Jurkat, Clone E6-1 (cell line): ENCODE data around the gene AP3B2.

Experiments used
- DNase-seq: peaks from one replicate; pipeline ENCODE4 v3.0.0-alpha.2; 2011; ENCODE audit warnings: low read depth, low spot score
- H3K4me3 ChIP-seq: 2 replicates; pipeline ENCODE4 v1.5.1; 2011; ENCODE audit warnings: mild to moderate bottlenecking, low read length, control low read depth, moderate library complexity

AP3B2 gene

GRCh38 chr15:82698711-82699345, 10.8 kb downstream of the AP3B2 start:
- DNase-seq = no peak

DNA sequence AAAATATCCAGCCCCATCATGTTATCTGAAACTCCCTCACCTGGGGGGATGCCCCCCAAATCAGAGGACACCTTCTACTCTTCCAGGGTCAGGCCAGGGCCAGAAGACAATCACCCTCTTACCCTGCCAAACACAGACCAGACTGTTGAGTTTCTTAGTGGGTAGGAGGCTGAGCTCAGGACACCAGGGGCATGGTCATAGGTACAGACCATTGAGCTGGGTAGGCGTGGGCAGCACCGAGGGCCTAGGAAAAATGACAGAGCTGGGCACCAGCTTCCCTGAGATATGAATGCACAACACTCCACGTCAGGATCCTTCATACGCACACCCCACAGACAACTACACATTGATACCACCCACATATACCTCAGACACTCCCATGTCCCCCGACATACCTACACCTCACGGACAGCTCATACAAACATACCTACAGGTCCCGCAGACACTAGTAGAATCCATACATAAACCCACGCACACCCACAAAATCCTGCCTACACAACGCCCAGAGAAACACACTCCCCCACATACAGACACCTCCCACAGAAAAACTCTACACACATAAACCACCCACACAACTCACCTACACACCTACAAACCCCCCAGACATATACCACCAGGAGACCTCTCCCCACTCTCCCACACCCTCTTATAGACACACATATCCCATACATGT, 11.8 kb downstream of the AP3B2 start:
- no peak overlapping the region for H3K4me3 ChIP-seq
- no peak for DNase-seq

More at GRCh38 chr15:82698711-82699345, 10.8 kb downstream of the AP3B2 start:
- no peak overlapping the region for H3K4me3 ChIP-seq

- DNase-seq = no peak
- H3K4me3 ChIP-seq = no peak overlapping the region
Observed at GRCh38 chr15:82692171-82692570, 17.5 kb downstream of the AP3B2 start.

GRCh38 chr15:82689147-82689546, 20.5 kb downstream of the AP3B2 start:
- DNase-seq = no peak
- H3K4me3 ChIP-seq = no peak overlapping the region

DNA sequence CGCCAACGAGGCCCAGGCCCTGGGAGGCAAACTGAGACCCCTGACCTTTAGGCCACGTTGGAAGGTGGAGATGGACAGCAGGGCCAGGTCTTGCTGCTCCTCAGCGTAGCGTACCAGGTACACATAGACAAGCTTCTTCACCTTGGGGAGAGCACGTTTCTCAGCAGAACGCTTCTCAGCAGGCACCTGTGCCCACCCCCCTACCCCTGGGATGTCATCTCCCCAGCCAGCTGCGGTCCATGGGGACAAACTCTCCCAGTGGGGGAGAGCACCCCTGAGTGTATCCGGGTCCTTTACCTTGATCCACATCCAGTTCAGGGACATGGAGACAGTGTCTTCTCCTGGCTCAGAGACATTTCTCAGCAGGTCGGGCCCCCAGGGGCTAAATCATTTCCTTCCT, 21.0 kb downstream of the AP3B2 start:
- DNase-seq = no peak
- H3K4me3 ChIP-seq = no peak overlapping the region

DNA sequence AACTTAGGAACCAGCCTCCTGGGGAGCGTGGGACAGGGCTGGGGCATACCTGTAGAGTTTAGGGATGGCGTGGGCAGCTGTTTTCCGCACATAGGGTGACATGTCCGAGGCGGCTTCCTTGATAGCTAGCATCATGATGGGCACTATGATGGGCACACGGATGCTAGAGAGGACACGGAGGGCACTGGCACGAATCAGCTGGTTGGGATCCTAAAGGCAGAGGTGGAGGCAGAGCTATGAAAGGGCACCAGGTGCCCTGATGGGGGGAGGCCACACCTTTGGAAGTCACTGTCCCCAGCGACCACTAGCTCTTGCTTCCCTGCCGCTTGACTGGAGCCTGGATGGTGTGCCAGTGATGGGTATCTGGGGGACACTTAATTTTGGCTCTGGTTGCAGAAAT, 28.3 kb downstream of the AP3B2 start:
- H3K4me3 ChIP-seq = no peak overlapping the region
- DNase-seq = no peak

DNA sequence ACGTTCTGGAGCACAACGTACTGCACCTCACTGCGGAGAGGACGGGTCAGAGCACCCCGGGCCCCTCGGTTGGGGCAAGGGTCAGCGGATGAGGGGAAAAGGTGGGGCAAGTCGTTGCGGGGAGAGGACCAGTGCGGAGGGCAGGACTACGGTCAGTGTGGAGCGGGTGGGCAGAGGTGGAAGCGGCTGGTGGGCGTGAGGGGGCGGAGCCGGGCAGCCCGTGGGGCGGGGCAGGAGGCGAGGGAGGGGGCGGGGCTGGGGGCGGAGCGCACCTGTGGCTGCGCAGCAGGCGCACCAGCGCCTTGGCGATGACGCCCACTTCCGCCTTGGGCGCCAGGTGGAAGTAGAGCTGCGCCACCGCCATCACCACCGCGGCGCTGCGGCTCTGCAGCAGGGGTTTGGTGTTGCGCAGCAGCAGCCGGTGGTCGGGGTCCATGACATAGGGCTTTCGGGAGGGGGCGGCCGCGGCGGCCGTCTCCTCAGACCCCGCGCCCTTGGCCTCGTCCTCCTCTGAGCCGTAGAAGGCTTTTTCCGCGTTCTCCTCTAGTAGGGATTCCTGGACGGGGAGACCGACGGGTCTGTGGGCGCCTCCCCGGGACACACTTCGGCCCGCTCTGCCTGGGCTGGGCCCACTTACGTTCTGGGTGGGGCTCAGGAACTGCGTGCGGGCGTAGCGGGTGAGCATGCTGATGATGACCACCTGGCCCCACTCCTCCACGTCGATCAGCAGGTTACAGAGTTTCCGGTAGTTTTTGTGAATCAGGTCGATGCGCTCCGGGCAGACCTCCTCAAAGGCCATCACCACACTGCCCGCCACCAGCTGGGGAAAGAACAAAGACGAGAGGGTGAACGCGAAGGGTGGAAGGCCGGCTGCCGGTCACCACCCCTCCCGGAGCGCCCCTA, 29.2 kb downstream of the AP3B2 start:
- peak; percentile 74 for DNase-seq
- H3K4me3 ChIP-seq = peak overlapping the region; percentile 64

DNA sequence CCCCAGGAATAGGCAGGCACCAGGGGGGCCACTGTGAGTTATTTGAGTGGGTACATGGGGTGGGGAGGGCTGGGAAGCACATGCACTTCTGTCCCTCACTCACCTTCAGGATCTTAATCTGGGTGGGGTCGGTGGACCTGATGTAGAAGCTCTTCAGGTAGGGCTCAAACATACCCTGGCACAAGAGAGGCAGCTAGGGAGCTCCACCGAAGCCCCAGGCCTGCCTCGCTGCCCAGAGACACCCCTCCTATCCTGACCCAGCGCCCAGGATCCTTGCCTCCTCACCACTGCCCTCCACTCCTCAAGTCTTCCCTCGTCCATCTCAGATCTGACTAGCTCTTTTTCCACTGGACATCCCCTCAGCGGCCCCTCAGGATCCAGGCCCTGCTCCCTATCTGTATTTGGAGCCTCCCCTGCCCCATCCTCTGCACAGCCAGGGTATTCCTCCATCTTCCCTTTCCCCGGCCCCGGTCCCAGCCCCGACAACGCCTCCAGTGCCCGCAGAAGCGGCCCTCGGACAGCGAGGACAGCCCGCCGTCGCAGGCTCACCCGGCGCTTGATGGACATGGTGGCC, 30.0 kb downstream of the AP3B2 start:
- no peak overlapping the region for H3K4me3 ChIP-seq
- no peak for DNase-seq

- H3K4me3 ChIP-seq = no peak overlapping the region
- no peak for DNase-seq
Observed at GRCh38 chr15:82677720-82678323, 31.9 kb downstream of the AP3B2 start.

GRCh38 chr15:82674873-82675272, 34.8 kb downstream of the AP3B2 start:
- no peak for DNase-seq
- H3K4me3 ChIP-seq = no peak overlapping the region

DNA sequence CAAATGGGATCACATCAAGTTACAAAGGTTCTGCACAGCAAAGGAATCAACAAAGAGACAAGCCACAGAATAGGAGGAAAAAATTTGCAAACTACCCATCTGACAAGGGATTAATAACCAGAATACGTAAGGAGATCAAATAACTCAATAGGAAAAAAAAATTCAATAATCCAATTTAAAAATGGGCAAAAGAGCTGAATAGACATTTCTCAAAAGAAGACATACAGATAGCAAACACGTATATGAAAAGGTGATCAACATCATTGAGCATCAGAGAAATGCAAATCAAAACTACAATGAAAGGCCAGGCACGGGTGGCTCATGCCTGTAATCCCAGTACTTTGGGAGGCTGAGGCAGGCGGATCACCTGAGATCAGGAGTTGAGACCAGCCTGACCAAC, 39.0 kb downstream of the AP3B2 start:
- DNase-seq = no peak
- H3K4me3 ChIP-seq = no peak overlapping the region

DNA sequence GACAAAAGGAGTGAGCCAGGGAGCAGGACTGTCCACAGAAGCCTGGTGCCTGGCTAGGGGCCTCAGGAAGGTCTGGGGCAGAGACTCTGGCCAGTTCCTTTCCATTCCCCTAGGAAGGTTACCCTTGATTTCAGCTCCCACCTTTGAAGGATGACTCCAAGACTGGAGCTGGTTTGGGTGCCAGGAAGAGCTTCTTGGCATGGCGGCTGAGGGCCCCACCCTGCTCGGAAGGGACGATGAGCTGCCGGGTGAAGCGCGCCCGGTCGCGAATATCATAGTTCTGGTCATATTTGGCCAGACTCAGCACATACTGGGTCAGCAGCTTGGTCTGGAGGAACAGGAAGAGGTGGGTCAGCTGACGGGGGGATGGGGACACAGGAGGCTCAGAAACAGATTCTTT, 43.1 kb downstream of the AP3B2 start:
- no peak for DNase-seq
- no peak overlapping the region for H3K4me3 ChIP-seq

DNA sequence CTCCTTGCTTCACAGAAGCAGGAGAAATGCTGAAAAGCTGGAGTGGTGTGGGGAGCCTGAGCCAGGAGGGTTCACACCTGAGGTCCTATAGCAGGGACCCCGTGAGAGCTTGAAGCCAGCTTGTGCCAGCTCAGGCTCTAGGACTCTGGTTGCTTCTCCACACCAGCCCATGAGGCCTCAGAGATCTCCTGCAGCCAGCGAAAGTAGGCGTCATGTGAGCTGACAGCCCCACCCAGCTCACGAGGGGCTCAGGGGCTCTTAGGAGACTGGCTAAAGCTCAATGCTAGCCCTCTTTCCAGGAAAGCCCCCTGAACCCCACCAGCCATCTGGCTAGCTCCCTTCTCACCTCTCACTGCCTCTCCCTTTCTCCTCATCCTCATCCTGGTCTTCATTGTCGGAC, 45.7 kb downstream of the AP3B2 start:
- no peak for DNase-seq
- H3K4me3 ChIP-seq = no peak overlapping the region

DNA sequence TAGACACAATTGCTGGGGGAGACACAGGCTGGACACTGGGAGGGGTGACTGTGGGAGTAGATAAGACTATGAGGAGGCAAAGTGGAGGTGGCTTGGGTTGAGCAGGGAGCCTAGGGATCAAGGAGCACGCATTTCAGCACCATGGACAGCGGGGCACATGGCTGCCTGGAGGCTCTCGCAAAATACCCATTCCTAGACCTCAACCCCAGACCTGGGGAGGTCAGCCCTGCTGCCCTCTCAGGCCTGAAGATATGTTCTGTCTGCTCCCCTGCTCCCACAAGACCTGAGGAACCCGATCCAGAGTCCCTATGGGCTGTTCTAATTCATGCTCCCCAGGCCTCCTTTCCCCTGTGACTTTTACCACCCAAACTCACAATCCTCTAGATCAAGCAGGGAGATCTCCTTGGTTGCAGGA, 46.5 kb downstream of the AP3B2 start:
- H3K4me3 ChIP-seq = no peak overlapping the region
- peak; percentile 59 for DNase-seq

DNA sequence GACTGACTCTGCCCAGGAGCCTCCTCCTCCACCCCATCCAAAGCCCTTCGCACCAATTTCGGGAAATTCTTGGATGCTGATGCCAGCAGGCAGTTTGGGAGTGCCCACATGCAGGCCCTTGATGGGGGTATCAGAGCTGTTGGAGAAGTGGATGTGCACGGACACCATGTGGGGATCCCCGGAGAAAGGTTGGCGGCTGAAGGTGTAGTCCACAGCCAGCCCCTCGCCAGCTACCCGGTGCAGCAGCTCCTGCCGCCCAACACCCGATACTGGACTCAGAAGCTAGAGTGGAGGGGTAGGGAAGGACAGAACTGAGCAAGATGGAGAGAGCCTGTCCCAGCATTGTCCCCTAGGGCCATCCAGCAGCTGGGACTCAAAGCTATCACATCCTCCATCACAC, 47.0 kb downstream of the AP3B2 start:
- no peak for DNase-seq
- no peak overlapping the region for H3K4me3 ChIP-seq

DNA sequence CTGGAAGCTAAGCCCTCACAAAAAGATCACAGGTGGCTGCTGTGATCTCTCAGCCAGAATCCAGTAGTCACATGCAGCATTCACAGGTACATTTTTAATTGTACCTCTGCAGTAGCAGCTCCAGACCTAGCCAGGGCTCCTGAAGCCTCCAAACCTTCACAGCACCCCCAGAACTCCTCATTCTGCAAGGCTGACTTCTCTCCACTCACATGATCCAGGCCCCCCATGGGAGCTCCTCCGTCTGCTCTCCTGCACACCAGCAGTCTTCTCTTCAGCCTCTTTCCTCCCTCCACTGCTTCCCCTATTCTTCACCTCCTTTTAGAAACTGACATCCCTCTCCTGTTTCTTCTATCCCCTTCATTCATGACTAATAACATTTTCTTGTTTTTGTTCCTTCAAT, 49.3 kb downstream of the AP3B2 start:
- no peak for DNase-seq

DNA sequence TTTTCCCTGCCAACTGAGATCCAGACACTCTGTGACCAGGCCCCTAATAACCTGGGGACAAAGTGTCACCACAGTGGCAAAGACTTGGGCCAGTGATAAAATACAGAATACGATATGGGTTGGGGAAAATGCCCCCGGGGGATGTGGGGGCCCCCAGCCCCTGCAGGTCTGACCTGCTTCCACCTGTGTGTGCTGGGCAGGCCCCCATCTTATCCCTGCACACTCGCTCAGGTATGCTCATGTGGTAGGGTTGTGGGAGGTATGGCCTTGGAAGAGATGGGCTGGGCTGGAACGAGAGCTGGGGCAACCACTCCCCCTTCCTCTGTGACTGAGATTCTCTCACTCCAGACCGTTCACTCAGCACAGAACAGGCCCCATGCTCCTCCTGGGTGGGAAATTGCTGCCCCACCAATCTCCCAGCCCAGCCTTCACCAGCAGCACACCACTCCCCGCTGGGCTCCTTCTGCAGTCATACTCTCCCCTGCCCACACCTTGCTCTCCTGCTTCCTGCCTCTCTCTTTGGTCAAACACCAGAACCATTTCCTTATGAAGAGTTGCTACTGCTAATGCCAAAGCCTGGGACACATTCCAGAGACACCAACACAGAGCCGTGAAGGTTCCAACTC, 52.9 kb downstream of the AP3B2 start:
- H3K4me3 ChIP-seq = no peak overlapping the region
- DNase-seq = no peak

More for the DNA sequence above, 49.3 kb downstream of the AP3B2 start:
- H3K4me3 ChIP-seq = no peak overlapping the region

DNA sequence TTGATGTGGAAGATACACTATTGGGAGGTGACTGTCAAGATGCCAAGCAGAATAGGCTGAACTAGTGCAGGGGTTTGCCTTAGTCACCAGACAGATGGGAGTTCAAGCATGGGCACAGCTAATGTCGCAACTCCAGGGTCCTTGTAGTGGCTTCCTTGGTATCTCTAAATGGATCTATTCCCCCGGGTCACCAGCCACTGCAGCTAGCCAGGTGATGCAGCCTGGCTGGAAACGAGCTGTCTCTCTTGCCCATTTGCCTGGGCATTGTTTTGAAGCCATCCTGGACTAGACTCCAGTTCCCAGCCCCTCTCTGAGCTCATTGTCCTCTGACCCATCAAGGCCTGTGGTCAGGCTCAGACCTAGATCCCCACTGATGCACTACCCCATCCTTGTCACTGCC, 54.1 kb downstream of the AP3B2 start:
- DNase-seq = no peak
- H3K4me3 ChIP-seq = no peak overlapping the region
